ENCODE measurements around the gene PLAAT5.
"Not testable (repeated sequence)": the region's sequence is repeated elsewhere in the genome, so short reads cannot be mapped to it uniquely, and the experiment has no call there.

Gene PLAAT5

GRCh38 chr11:63489879-63490278 is 1.1 kb downstream of the PLAAT5 start:
- in situ Hi-C loops (cut with HindIII; ENCODE audit: low sequenced_read_pairs), result loop anchor here (5.0 kb wide), 1 partner anchor 132 kb away; no protein-coding TSS in a partner anchor

- in situ Hi-C loops (cut with HindIII; ENCODE audit: low sequenced_read_pairs), result no loop called here
Measured at GRCh38 chr11:63488789-63489188, 2.2 kb downstream of the PLAAT5 start.

GRCh38 chr11:63485777-63486176 is 5.2 kb downstream of the PLAAT5 start:
- in situ Hi-C loops (cut with HindIII; ENCODE audit: low sequenced_read_pairs), result no loop called here

- in situ Hi-C loops (cut with HindIII; ENCODE audit: low sequenced_read_pairs), result no loop called here
Measured at GRCh38 chr11:63480039-63480438, 10.9 kb downstream of the PLAAT5 start.

GRCh38 chr11:63478896-63479295 is 12.1 kb downstream of the PLAAT5 start:
- in situ Hi-C loops (cut with HindIII; ENCODE audit: low sequenced_read_pairs), result no loop called here

GRCh38 chr11:63476618-63477017 is 14.3 kb downstream of the PLAAT5 start:
- in situ Hi-C loops (cut with HindIII; ENCODE audit: low sequenced_read_pairs), result no loop called here

- in situ Hi-C loops (cut with HindIII; ENCODE audit: low sequenced_read_pairs), result no loop called here
Measured at GRCh38 chr11:63472372-63472771, 18.6 kb downstream of the PLAAT5 start.

GRCh38 chr11:63470311-63470710 is 20.7 kb downstream of the PLAAT5 start:
- in situ Hi-C loops (cut with HindIII; ENCODE audit: low sequenced_read_pairs), result no loop called here

- in situ Hi-C loops (cut with HindIII; ENCODE audit: low sequenced_read_pairs), result loop anchor here (5.0 kb wide), 1 partner anchor 180 kb away; no protein-coding TSS in a partner anchor
Measured at GRCh38 chr11:63462137-63462536, 28.8 kb downstream of the PLAAT5 start.

- in situ Hi-C loops (cut with HindIII; ENCODE audit: low sequenced_read_pairs), result no loop called here
Measured at GRCh38 chr11:63459586-63459985, 31.4 kb downstream of the PLAAT5 start.

GRCh38 chr11:63448646-63449045 is 42.3 kb downstream of the PLAAT5 start:
- in situ Hi-C loops (cut with HindIII; ENCODE audit: low sequenced_read_pairs), result no loop called here

- in situ Hi-C loops (cut with HindIII; ENCODE audit: low sequenced_read_pairs), result no loop called here
Measured at GRCh38 chr11:63445720-63446119, 45.2 kb downstream of the PLAAT5 start.

- in situ Hi-C loops (cut with HindIII; ENCODE audit: low sequenced_read_pairs), result no loop called here
Measured at GRCh38 chr11:63445118-63445517, 45.8 kb downstream of the PLAAT5 start.

- in situ Hi-C loops (cut with HindIII; ENCODE audit: low sequenced_read_pairs), result no loop called here
Measured at GRCh38 chr11:63444160-63444559, 46.8 kb downstream of the PLAAT5 start.

GRCh38 chr11:63443714-63444113 is 47.3 kb downstream of the PLAAT5 start:
- in situ Hi-C loops (cut with HindIII; ENCODE audit: low sequenced_read_pairs), result no loop called here

GRCh38 chr11:63435831-63436230 is 55.1 kb downstream of the PLAAT5 start:
- in situ Hi-C loops (cut with HindIII; ENCODE audit: low sequenced_read_pairs), result not testable (repeated sequence)

GRCh38 chr11:63435351-63435750 is 55.6 kb downstream of the PLAAT5 start:
- in situ Hi-C loops (cut with HindIII; ENCODE audit: low sequenced_read_pairs), result not testable (repeated sequence)

GRCh38 chr11:63430731-63431130 is 60.2 kb downstream of the PLAAT5 start:
- in situ Hi-C loops (cut with HindIII; ENCODE audit: low sequenced_read_pairs), result not testable (repeated sequence)

GRCh38 chr11:63427971-63428508 is 62.9 kb downstream of the PLAAT5 start:
- in situ Hi-C loops (cut with HindIII; ENCODE audit: low sequenced_read_pairs), result no loop called here

GRCh38 chr11:63417174-63417852 is 73.7 kb downstream of the PLAAT5 start:
- in situ Hi-C loops (cut with HindIII; ENCODE audit: low sequenced_read_pairs), result no loop called here

Data from DLD1 (cell line).